Stimulated activated CD4-positive, alpha-beta T cell treated with anti-CD3 and anti-CD28 coated beads, Interleukin-4, amount 100 ng/mL, for 1 hour (primary cell): ENCODE data around the gene SPATS2L.

Source experiments
- DNase-seq: peaks from one replicate; pipeline ENCODE4 v3.0.0-alpha.2; 2020

Gene SPATS2L, protein sequence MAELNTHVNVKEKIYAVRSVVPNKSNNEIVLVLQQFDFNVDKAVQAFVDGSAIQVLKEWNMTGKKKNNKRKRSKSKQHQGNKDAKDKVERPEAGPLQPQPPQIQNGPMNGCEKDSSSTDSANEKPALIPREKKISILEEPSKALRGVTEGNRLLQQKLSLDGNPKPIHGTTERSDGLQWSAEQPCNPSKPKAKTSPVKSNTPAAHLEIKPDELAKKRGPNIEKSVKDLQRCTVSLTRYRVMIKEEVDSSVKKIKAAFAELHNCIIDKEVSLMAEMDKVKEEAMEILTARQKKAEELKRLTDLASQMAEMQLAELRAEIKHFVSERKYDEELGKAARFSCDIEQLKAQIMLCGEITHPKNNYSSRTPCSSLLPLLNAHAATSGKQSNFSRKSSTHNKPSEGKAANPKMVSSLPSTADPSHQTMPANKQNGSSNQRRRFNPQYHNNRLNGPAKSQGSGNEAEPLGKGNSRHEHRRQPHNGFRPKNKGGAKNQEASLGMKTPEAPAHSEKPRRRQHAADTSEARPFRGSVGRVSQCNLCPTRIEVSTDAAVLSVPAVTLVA

GRCh38 chr2:200306196-200306930 lies at the start of gene SPATS2L:
Gene SPATS2L (plus strand): TSS chr2:200306693. CDS start chr2:200389245, 82,552 bp downstream.
- DNase-seq, result peak; percentile 66

- no peak for DNase-seq
These were observed 48.9 kb upstream of the SPATS2L start for GRCh38 chr2:200257570-200257969.

DNA sequence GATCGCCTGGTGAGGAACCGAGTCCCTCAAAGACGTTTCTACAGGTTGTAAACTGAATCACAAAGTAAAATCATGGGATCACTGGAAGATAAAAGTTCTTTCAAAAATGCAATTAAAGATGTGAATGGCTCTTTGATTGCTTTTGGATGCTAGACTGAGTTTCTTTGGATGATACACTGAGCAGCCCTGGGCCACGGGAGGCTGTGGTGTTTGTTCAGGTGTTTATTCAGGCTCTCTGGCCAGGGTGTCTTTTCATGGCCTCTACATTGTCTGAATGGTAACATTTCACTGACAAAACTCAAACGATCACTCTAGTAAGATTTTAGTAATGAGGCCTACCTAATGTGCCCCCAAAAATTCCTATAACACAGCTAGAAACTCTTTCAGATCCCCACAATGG lies 48.4 kb upstream of the SPATS2L start:
- no peak for DNase-seq

DNA sequence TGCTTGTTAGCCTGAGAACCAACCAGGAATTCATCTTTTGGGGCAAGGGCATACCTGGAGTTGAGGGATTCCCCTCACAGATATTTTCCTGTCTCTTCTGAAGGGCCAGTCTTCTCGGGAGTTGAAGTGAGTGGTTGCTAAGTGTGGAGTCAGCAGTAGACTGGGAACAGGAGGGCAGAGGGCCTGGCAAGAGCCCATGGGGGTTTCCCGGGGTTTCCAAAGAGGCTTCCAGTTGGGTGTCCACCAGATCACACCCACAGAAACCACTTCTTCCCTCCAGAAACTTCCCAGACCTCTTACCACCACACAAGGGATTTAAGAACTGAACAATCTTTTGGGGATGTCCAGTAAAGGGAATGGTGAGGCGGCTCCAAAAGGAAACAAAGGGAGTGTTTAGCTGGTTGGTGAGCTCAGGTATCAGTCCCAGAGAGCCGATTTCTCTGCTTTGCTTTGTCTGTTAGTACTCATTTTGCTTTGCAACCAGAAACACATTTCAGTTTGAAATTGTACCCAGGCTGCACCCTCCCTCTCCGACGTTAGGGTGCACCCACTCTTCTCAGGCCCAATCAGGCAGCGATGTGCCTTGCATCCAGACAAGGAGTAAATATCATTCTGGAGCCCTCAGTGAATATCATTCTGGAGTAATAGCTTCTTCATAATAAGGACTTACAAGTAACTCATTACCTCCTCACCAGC lies 47.5 kb upstream of the SPATS2L start:
- no peak for DNase-seq

DNA sequence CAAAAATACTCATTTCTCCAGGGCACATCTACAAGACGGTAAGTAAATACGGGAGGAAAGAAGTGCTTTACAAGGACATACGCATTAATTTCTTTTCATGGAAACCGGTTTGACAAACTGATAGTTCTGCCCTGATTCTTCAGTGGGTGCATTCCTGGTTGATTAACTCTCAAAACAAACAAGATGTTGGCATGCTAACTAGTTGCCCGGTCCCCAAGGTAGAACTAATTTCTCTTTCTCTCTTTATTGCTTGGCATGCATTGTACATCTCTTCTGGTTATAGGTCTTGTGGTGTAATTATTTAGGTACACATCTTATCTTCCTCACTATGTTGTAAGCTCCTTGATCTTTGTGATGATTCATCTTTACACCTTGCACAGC lies 46.9 kb upstream of the SPATS2L start:
- no peak for DNase-seq

GRCh38 chr2:200262047-200262446 lies 44.4 kb upstream of the SPATS2L start:
- no peak for DNase-seq

DNA sequence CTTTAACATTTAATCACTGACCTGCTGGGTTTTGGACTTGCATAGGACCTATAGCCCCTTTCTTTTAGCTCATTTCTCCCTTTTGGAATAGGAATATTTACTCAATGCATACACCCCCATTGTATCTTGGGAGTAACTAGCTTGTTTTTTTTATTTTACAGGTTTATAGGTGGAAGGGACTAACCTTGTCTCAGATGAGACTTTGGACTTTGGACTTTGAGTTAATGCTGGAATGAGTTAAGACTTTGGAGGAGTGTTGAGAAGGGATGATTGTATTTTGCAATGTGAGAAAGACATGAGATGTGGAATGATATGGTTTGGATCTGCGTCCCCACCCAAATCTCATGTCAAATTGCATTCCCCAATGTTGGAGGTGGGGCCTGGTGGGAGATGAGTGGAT lies 43.2 kb upstream of the SPATS2L start:
- DNase-seq, result no peak

DNA sequence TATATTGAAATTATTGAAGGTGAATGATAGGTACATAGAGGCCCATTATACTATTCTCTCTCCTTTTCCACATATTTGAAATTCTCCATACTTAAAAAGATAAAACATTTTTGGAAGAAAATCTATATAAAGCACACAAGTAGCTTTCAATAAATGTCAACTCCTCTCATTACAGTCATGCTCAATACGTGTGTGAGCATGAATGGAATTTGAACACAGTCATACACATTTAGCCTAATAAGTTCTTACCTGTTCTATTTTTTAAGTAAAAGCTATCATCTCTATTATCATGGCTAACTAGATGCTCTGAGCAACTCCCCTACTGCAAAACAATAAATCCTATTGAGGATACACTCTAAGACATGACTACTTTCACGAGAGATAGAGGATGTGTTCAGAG lies 41.9 kb upstream of the SPATS2L start:
- DNase-seq, result no peak

DNA sequence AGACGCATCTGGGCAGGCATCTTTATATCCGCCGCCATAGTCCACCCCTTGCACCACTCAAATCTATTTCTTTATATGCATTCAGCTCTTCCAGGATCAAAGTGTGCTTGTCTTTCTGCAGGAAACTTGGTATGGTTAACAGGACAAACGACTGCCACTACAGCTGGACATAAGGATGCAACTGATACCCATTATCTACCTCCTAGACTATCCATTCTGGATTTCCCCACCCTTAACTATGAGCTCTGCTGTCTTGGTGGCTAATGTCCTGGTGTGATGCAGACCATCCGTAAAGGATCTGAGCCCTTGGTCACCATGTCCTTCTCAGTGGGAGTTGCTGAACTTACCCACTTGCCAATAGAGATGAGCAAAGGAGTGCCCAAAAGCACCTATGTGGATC lies 40.1 kb upstream of the SPATS2L start:
- no peak for DNase-seq

DNA sequence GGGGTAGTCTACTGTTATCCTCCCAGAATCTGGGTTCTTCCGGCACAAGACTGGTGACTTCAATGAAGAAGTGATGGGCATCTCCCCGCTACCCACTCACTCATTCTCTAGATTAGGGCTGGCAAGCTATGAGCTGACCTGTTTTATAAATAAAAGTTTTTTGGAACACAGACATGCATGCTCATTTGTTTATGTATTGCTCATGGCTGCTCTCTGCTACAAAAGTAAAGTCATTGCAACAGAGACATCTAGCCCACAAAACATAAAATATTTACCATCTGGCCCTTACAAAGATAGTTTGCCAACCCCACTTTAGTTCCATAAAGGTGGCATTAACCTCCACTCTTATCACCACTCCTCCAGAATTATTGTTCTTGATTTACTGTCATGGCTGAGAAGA lies 39.1 kb upstream of the SPATS2L start:
- no peak for DNase-seq

GRCh38 chr2:200270732-200271131 lies 35.8 kb upstream of the SPATS2L start:
- no peak for DNase-seq

DNA sequence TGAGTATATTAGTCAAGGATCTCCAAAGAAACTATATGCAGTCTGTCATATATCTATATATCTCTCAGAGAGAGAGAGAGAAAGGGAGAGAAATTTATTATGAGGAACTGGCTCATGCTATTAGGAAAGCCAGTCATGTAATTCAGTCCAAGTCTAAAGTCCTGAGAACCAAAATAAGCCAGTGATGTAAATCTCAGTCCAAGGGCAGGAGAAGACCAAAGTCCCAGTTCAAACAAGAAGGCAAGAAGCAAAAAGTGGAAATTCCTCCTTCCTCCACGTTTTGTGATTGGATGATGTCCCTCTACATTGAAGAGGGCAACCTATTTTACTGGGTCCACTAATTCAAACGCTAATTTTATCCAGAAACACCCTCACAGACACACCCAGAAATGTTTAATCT lies 34.2 kb upstream of the SPATS2L start:
- DNase-seq, result no peak

GRCh38 chr2:200274116-200275075 lies 32.1 kb upstream of the SPATS2L start:
- DNase-seq, result no peak

- DNase-seq, result no peak
These were observed 31.0 kb upstream of the SPATS2L start for GRCh38 chr2:200275295-200276013.

DNA sequence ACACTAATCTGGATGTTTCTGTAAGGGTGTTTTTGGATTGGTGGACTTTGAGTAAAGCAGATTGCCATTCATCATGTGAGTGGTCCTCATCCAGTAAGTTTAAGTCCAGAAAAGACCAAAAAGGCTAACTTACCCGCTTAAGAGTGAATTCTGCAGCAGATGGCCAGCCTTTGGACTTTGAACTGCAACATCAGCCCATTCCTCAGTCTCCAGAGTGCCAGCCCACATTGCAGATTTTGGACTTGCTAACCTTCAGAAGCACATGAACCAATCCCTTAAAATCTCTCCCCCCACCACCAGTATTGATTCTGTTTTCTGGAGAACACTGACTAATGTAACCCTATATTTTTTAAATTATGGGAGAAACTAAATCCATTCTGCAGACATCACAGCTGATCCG lies 30.0 kb upstream of the SPATS2L start:
- DNase-seq, result no peak

DNA sequence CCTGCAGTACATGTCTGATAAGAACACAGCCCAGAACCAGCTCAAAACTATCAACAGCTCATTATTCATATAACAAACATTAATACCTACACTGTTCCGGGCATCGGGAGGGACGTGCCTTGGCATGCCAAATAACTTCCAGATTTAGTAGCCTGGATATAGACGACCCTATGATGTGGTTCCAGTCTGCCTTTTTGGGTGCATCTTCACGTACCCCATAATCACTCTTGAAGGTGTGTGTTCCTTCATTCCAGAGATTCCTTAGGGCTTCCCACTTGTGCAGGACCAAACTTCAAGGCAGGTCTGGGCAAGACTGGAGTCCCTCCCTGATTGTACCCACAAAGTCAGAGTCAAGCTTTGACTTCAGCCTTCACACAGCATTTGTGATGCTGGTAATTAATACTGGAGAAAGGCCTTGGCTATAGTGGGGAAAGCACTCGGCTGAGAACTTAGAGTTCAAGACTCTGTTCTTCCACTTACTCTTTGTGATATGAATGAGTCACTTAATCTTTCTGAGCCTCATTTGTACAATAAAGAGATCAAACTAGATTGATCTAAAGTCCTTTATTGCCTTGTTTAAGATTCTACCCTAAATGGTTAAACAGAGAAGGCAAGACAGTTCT lies 27.7 kb upstream of the SPATS2L start:
- no peak for DNase-seq

DNA sequence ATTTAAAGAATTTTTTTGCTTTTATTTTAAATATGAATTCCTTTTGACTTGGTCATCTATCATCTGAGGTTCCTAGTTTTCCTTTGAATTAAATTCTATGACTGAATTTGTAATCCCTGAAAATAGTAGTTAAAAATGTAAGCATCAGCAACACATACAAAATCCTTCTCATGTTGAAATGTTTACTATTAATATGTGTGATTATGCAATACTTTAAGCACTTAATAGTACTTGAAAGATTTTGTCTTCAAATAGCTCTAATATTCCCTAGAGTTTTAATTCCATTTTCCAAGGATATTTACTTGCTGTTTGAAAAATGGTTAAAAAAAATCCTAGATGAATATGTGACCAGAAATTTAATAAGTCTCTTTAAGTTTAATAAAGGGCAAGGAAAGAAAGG lies 26.6 kb upstream of the SPATS2L start:
- no peak for DNase-seq

DNA sequence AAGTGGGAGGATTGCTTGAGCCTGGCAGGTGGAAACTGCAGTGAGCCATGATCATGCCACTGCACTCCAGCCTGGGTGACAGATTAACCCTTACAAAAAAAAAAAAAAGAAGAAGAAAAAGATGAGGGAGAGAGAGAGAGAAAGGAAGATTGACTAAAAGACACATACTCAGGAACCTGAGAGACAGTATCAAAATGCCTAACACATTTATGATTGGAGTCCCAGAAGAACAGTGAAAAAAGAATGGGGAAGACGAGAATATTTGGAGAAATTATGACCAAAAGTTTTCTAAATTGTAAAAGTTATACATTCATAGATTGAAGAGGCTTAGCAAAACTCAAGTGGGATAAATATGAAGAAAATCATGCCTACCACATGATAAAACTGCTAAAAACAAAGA lies 19.9 kb upstream of the SPATS2L start:
- no peak for DNase-seq

DNA sequence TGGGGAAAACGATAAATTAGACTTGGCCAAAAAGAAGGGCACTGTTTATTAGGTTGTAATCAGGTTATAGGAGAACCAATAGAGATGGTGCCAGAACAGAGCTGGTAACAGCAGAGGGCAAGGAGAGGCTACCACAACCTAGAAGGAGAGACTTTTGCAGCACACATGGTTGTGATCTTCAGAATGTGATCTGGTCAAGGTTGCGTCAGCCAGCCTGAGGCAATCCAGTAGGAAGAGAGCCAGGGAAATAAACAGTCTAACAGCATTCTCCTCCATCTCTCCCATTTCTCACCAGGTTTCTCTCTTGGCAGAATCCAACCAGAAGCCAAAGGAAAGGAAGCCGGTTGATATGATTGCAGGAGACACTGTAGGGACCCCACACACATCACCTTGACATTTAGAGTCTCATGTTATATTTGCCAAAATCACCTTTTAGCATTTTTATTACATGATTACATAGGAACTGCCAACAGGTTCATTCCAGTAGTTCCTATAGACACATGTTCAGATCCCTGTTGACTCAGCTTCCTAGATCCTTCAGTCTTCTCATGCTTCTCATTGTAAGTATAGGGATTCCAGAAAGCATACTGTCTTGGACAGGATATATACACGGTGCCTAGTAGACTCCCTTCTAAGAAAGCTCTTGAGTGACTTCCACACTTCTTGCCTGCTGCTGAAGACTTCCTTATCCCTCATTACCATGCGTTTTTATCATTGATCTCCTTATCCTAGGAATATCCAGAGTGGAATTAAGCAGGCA lies 17.6 kb upstream of the SPATS2L start:
- DNase-seq, result no peak

- DNase-seq, result no peak
These were observed 10.4 kb upstream of the SPATS2L start for GRCh38 chr2:200296118-200296517.
